IMR-90 (cell line): ENCODE measurements around the gene KLK12. TPM values are rescaled to one million over a fixed set of nuclear protein-coding genes. Genes with fewer than 3 reads are reported as not detected.

Experiments used
- ATAC-seq: fragments of 200-7000 bp; cut with Tn5 transposase; 2 replicates; pipeline ENCODE4 v1.9.1; 2020; ENCODE audit warnings: low read depth, mild to moderate bottlenecking, moderate library complexity
- BruUV-seq: library from RNA; stranded (reverse); fragments of 400-500 nt; replicated peaks from 2 replicates; lab custom pipeline; 2021; lab: Mats Ljungman, UMichigan
- CTCF ChIA-PET: fragments of 300-600 bp; formaldehyde crosslinking; extraction: SDS; loops from one replicate; lab custom pipeline; 2021; ENCODE audit warnings: antibody characterized with exemption; lab: Yijun Ruan, JAX
- POLR2A ChIA-PET: fragments of 300-600 bp; sonication (Branson Sonifier 250); formaldehyde crosslinking; loops from one replicate; lab custom pipeline; 2022; ENCODE audit warnings: antibody characterized with exemption; ENCODE audit not compliant: unreplicated experiment; lab: Charles Lee
- DNase-seq: peaks from one replicate; pipeline ENCODE4 v3.0.0; 2013
- H2AFZ ChIP-seq: replicated peaks from 2 replicates; pipeline ENCODE3; 2013; ENCODE audit warnings: low read length, mild to moderate bottlenecking; ENCODE audit not compliant: poor library complexity
- H2AK5ac ChIP-seq: 2 replicates; pipeline ENCODE4 v1.6.1; 2013; ENCODE audit warnings: low read depth, low read length, inconsistent platforms
- H2AK9ac ChIP-seq: replicated peaks from 2 replicates; pipeline ENCODE3; 2013; ENCODE audit warnings: mild to moderate bottlenecking, low read depth, low read length, moderate library complexity; ENCODE audit not compliant: poor library complexity
- H2BK120ac ChIP-seq: 2 replicates; pipeline ENCODE4 v1.6.1; 2013; ENCODE audit warnings: low read depth, low read length, inconsistent platforms
- H2BK15ac ChIP-seq: 3 replicates; pipeline ENCODE4 v1.6.1; 2013; ENCODE audit warnings: low read depth, low read length, inconsistent platforms
- H2BK20ac ChIP-seq: 2 replicates; pipeline ENCODE4 v1.6.1; 2013; ENCODE audit warnings: low read depth, mild to moderate bottlenecking, inconsistent platforms, low read length, moderate library complexity
- H2BK5ac ChIP-seq: 2 replicates; pipeline ENCODE4 v1.6.1; 2013; ENCODE audit warnings: mild to moderate bottlenecking, low read depth, low read length, inconsistent platforms; ENCODE audit not compliant: poor library complexity, severe bottlenecking
- H3K14ac ChIP-seq: replicated peaks from 2 replicates; pipeline ENCODE4 v1.6.1; 2013; ENCODE audit warnings: low read depth, low read length, inconsistent platforms
- H3K18ac ChIP-seq: 2 replicates; pipeline ENCODE4 v1.6.1; 2013; ENCODE audit warnings: low read depth, low read length, control low read depth
- H3K23ac ChIP-seq: 2 replicates; pipeline ENCODE4 v1.6.1; 2013; ENCODE audit warnings: low read depth, low read length, inconsistent platforms
- H3K27ac ChIP-seq: 2 replicates; pipeline ENCODE4 v1.5.1; 2013; ENCODE audit warnings: mild to moderate bottlenecking, control low read depth, low read length; ENCODE audit not compliant: insufficient read depth
- H3K27me3 ChIP-seq: 2 replicates; pipeline ENCODE4 v1.6.1; 2013; ENCODE audit warnings: low read length; ENCODE audit not compliant: control insufficient read depth, insufficient read depth
- H3K36me3 ChIP-seq: 2 replicates; pipeline ENCODE4 v1.6.1; 2013; ENCODE audit warnings: low read length, mixed read lengths; ENCODE audit not compliant: control insufficient read depth, insufficient read depth
- H3K4ac ChIP-seq: 2 replicates; pipeline ENCODE4 v1.6.1; 2013; ENCODE audit warnings: low read depth, low read length, inconsistent platforms
- H3K4me1 ChIP-seq: 2 replicates; pipeline ENCODE4 v1.6.1; 2013; ENCODE audit warnings: low read length, mixed read lengths; ENCODE audit not compliant: control insufficient read depth, insufficient read depth
- H3K4me2 ChIP-seq: 2 replicates; pipeline ENCODE4 v1.6.1; 2013; ENCODE audit warnings: low read depth, mild to moderate bottlenecking, control low read depth, low read length, moderate library complexity
- H3K4me3 ChIP-seq: 2 replicates; pipeline ENCODE4 v1.5.1; 2013; ENCODE audit warnings: low read depth, mild to moderate bottlenecking, control low read depth, low read length, moderate library complexity; ENCODE audit not compliant: insufficient read depth
- H3K56ac ChIP-seq: 2 replicates; pipeline ENCODE4 v1.6.1; 2013; ENCODE audit warnings: low read length, inconsistent platforms; ENCODE audit not compliant: insufficient read depth; ENCODE audit errors: extremely low read depth
- H3K79me1 ChIP-seq, 2 experiments: 2 replicates each; pipeline ENCODE4 v1.6.1; 2013; ENCODE audit warnings: low read length in 2 of 2, inconsistent platforms in 1 of 2, low read depth in 1 of 2
- H3K9ac ChIP-seq: 2 replicates; pipeline ENCODE4 v1.6.1; 2013; ENCODE audit warnings: low read depth, low read length, control low read depth
- H3K9me1 ChIP-seq: 2 replicates; pipeline ENCODE4 v1.6.1; 2013; ENCODE audit warnings: low read length, inconsistent platforms; ENCODE audit not compliant: insufficient read depth
- H3K9me3 ChIP-seq: 2 replicates; pipeline ENCODE4 v1.6.1; 2013; ENCODE audit warnings: low read length; ENCODE audit not compliant: control insufficient read depth, insufficient read depth
- H4K20me1 ChIP-seq: 2 replicates; pipeline ENCODE4 v1.6.1; 2013; ENCODE audit warnings: low read length, inconsistent platforms; ENCODE audit not compliant: insufficient read depth
- H4K5ac ChIP-seq: 2 replicates; pipeline ENCODE4 v1.6.1; 2013; ENCODE audit warnings: mild to moderate bottlenecking, low read depth, low read length, control low read depth
- H4K8ac ChIP-seq, 2 experiments: 2 replicates each; pipeline ENCODE4 v1.6.1; 2013; ENCODE audit warnings: low read depth in 2 of 2, low read length in 2 of 2, control low read depth in 1 of 2, inconsistent platforms in 1 of 2
- H4K91ac ChIP-seq: 2 replicates; pipeline ENCODE4 v1.6.1; 2013; ENCODE audit warnings: low read depth, low read length, inconsistent platforms; ENCODE audit not compliant: insufficient read depth
- BHLHE40 ChIP-seq: fragments of 150-350 bp; IDR thresholded peaks from 2 replicates; pipeline ENCODE4 v1.6.1; 2016; ENCODE audit warnings: mild to moderate bottlenecking, low read depth, low read length
- CTCF ChIP-seq: conservative IDR thresholded peaks from 2 replicates; pipeline ENCODE4 v1.5.1; 2012; ENCODE audit warnings: mild to moderate bottlenecking, low read depth, low read length, improper control_type of control experiment
- FOS ChIP-seq: fragments of 150-350 bp; IDR thresholded peaks from 2 replicates; pipeline ENCODE4 v1.6.1; 2016; ENCODE audit warnings: low read depth, low read length
- MAZ ChIP-seq: IDR thresholded peaks from 2 replicates; pipeline ENCODE4 v1.6.1; 2012; ENCODE audit warnings: low read depth, mild to moderate bottlenecking, low read length, improper control_type of control experiment, moderate library complexity, borderline replicate concordance
- NFE2L2 ChIP-seq: fragments of 150-350 bp; IDR thresholded peaks from 2 replicates; pipeline ENCODE4 v1.6.1; 2016; ENCODE audit warnings: low read depth, mild to moderate bottlenecking, low read length
- POLR2A ChIP-seq: IDR thresholded peaks from 2 replicates; pipeline ENCODE4 v1.6.1; 2012; ENCODE audit warnings: mild to moderate bottlenecking, low read depth, low read length
- RAD21 ChIP-seq: IDR thresholded peaks from 2 replicates; pipeline ENCODE4 v1.6.1; 2012; ENCODE audit warnings: low read length, improper control_type of control experiment
- RCOR1 ChIP-seq: IDR thresholded peaks from 2 replicates; pipeline ENCODE4 v1.6.1; 2012; ENCODE audit warnings: mild to moderate bottlenecking, low read length, improper control_type of control experiment; ENCODE audit not compliant: insufficient replicate concordance
- RFX5 ChIP-seq: IDR thresholded peaks from 2 replicates; pipeline ENCODE4 v1.8.0; 2012; ENCODE audit warnings: low read depth, mild to moderate bottlenecking, low read length, moderate library complexity
- USF2 ChIP-seq: fragments of 150-350 bp; IDR thresholded peaks from 2 replicates; pipeline ENCODE4 v1.6.1; 2017; ENCODE audit warnings: mild to moderate bottlenecking, antibody characterized with exemption, low read length, low read depth
- WGBS, 2 experiments: methylation state at CpG; one replicate each; pipeline versions ENCODE4 v1.1.5 to v1.1.7; 2013; ENCODE audit warnings: missing lambda C conversion rate in 2 of 2; ENCODE audit not compliant: insufficient read length in 1 of 2; ENCODE audit errors: extremely low coverage in 2 of 2; 5-methylcytosine and 5-hydroxymethylcytosine counted together
- dilution Hi-C: fragments of 300-500 bp; cut with HindIII; formaldehyde crosslinking; loops from one replicate; pipeline ENCODE4 v1.14.3; 2018; ENCODE audit warnings: low sequenced_read_pairs; ENCODE audit not compliant: unreplicated experiment
- in situ Hi-C: fragments of 300-500 bp; cut with MboI; formaldehyde crosslinking; loops from 3 replicates; pipeline ENCODE4 v1.14.3; 2019; ENCODE audit warnings: low sequenced_read_pairs, inconsistent platforms, mixed read lengths
- intact Hi-C: fragments of 100-400 bp; cut with micrococcal nuclease; formaldehyde crosslinking; loops from 2 replicates; pipeline ENCODE4 v1.10.0; 2022
- polyA plus RNA-seq, 3 experiments: library from polyadenylated mRNA; depleted of rRNA; stranded (reverse); fragments of >200 nt; gene quantifications; 2 replicates each; pipeline ENCODE4 v1.2.3, GENCODE V29; 2012; ENCODE audit warnings: low replicate concordance in 1 of 3
- total RNA-seq: library from RNA; depleted of rRNA; stranded (reverse); fragments of >200 nt; gene quantifications from 2 replicates; pipeline ENCODE4 v1.2.3, GENCODE V29; 2012

Gene KLK12
- total and polyA plus RNA-seq, 2 of the 4 experiments (the other 2 are of a cell fraction): not detected

GRCh38 chr19:51024924-51025323, 9.9 kb downstream of the KLK12 start:
- dilution Hi-C loops: no loop called here
- intact Hi-C loops: no loop called here
- H2AK5ac ChIP-seq: no peak overlapping the region

More at GRCh38 chr19:51024924-51025323, 9.9 kb downstream of the KLK12 start:
- Histone ChIP-seq H3K23ac (no peak overlapping the region), H3K14ac (no peak overlapping the region), H3K9me1 (no peaks in the 10 kb centered on the region), H3K4me2 (no peak overlapping the region), H3K79me1 (no peaks in the 10 kb centered on the region), H3K56ac (no peak overlapping the region), H3K36me3 (no peaks in the 10 kb centered on the region), H3K4me3 (no peak overlapping the region), H3K9me3 (no peaks in the 10 kb centered on the region), H2BK5ac (no peak overlapping the region), H3K18ac (no peak overlapping the region), H2BK120ac (no peak overlapping the region), H2BK15ac (no peak overlapping the region), H4K20me1 (no peaks in the 10 kb centered on the region), H2AK9ac (no peak overlapping the region), H3K4ac (no peak overlapping the region), H3K9ac (no peak overlapping the region), H2BK20ac (no peak overlapping the region), H4K91ac (no peak overlapping the region), H4K5ac (no peak overlapping the region), H3K4me1 (no peaks in the 10 kb centered on the region), H3K27ac (no peak overlapping the region), H3K27me3 (peaks cover 3% of the 10 kb centered on the region), H2AFZ (no peak overlapping the region), H4K8ac (no peak overlapping the region)
- no peak for DNase-seq
- BruUV-seq: no TSS peak
- ATAC-seq: no peak
- no CpG with 5 or more reads among the region's 5 CpGs for WGBS, 2 experiments
- ChIA-PET CTCF (no interaction called here), POLR2A (no interaction called here)
- in situ Hi-C loops: no loop called here
- TF ChIP-seq NFE2L2: no peak
- TF ChIP-seq BHLHE40: no peak
- no peak for TF ChIP-seq POLR2A
- no peak for TF ChIP-seq USF2
- no peak for TF ChIP-seq RAD21
- TF ChIP-seq MAZ: no peak
- TF ChIP-seq RFX5: no peak
- TF ChIP-seq CTCF: no peak
- no peak for TF ChIP-seq RCOR1
- no peak for TF ChIP-seq FOS
